ENCODE data around the gene MYO1E.

The MYO1E gene

GRCh38 chr15:59240036-59240435 lies 132.6 kb downstream of the MYO1E start:
- TF ChIP-seq, protein P1, sequence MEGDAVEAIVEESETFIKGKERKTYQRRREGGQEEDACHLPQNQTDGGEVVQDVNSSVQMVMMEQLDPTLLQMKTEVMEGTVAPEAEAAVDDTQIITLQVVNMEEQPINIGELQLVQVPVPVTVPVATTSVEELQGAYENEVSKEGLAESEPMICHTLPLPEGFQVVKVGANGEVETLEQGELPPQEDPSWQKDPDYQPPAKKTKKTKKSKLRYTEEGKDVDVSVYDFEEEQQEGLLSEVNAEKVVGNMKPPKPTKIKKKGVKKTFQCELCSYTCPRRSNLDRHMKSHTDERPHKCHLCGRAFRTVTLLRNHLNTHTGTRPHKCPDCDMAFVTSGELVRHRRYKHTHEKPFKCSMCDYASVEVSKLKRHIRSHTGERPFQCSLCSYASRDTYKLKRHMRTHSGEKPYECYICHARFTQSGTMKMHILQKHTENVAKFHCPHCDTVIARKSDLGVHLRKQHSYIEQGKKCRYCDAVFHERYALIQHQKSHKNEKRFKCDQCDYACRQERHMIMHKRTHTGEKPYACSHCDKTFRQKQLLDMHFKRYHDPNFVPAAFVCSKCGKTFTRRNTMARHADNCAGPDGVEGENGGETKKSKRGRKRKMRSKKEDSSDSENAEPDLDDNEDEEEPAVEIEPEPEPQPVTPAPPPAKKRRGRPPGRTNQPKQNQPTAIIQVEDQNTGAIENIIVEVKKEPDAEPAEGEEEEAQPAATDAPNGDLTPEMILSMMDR (IDR thresholded peaks at IDR 0.05; ENCODE audit: extremely low read depth, insufficient read depth, missing control alignments), result no peak
- in situ Hi-C loops (cut with MboI; ENCODE audit: low pct_unique_long_range_greater_than_20kb, low sequenced_read_pairs, unreplicated experiment), result loop anchor here (25.0 kb wide), 1 partner anchor 247 kb away; no protein-coding TSS in a partner anchor
- no peak for DNase-seq (ENCODE audit: low spot score)

- TF ChIP-seq, protein P1 (IDR thresholded peaks at IDR 0.05; ENCODE audit: extremely low read depth, insufficient read depth, missing control alignments), result no peak
- in situ Hi-C loops (cut with MboI; ENCODE audit: low pct_unique_long_range_greater_than_20kb, low sequenced_read_pairs, unreplicated experiment), result loop anchor here (25.0 kb wide), 1 partner anchor 249 kb away; no protein-coding TSS in a partner anchor
- DNase-seq (ENCODE audit: low spot score), result no peak
Measured at GRCh38 chr15:59237924-59238331, 134.7 kb downstream of the MYO1E start.

DNA sequence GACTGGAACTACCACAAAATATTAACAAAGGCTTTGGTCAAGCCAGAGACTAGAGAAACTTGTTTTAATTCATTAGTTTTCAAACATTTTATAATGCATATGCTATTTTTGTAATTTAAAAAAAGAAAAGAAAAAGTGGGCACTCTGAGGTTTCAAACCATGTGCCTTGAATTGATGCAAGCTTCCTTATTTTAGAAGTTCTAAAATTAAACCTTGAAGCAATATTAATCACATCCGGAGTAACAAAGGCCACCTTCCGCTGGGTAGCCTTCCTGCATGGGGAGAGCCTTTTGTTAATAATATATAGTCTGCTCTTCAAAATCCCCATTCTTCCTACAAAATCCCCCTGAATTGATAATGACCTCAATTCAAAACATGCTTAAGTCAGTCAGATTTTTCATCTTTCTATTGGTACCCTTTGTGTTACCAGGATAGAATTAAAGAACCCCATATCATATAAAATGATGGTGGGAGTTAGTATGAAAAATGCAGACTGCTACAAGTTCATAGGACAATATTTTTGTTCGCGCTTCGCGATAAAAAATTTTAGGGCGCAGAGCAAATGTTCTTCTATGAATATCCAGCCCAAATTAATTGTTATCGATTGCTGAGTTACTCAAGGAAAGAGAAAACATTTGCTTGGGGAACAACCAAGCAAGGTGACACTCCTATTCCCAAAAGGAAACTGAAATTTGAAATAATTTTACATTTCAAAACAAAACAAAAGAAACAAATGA lies 135.4 kb downstream of the MYO1E start:
- peak; percentile 58 for DNase-seq (ENCODE audit: low spot score)
- in situ Hi-C loops (cut with MboI; ENCODE audit: low pct_unique_long_range_greater_than_20kb, low sequenced_read_pairs, unreplicated experiment), result loop anchor here (25.0 kb wide), 1 partner anchor 250 kb away; no protein-coding TSS in a partner anchor
- TF ChIP-seq, protein P1 (IDR thresholded peaks at IDR 0.05; ENCODE audit: extremely low read depth, insufficient read depth, missing control alignments), result no peak

DNA sequence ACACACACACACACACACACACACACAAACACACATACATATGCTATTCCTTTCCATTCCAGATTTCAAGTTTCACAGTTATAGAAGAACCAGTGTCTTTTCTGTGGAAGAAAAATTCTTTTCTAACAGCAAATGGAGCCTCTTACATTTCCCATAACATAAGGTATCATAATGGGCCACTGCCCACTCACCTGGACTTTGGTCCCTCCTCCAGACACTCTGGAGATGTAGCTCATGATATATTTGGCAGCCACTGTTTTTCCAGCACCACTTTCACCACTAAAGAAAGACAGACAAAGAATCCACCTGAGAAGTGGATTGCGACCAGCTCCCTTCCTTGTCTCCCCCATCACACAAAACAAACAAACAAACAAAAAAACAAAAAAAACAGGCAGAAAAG lies 136.3 kb downstream of the MYO1E start:
- in situ Hi-C loops (cut with MboI; ENCODE audit: low pct_unique_long_range_greater_than_20kb, low sequenced_read_pairs, unreplicated experiment), result loop anchor here (25.0 kb wide), 1 partner anchor 251 kb away; no protein-coding TSS in a partner anchor
- TF ChIP-seq, protein P1 (IDR thresholded peaks at IDR 0.05; ENCODE audit: extremely low read depth, insufficient read depth, missing control alignments), result no peak

DNA sequence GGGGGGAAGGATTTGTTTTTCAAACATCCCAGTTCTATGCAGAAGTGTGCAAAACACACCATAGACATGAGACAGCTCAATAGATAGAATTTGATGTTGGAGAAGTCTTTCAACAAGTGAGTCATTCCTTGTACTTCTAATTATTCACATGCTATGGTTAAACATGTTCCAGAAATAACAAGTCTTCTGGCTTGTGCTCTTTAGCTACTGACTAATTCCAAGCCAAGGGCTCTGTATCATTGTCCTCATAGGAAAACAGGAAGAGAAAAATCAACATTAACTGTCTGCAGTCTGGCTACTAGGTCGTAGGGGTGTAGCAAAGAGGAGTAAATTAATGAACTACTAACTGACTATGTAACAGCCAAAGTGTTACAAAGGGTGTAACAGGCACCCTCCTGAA lies 140.2 kb downstream of the MYO1E start:
- DNase-seq (ENCODE audit: low spot score), result no peak
- TF ChIP-seq, protein P1 (IDR thresholded peaks at IDR 0.05; ENCODE audit: extremely low read depth, insufficient read depth, missing control alignments), result no peak
- in situ Hi-C loops (cut with MboI; ENCODE audit: low pct_unique_long_range_greater_than_20kb, low sequenced_read_pairs, unreplicated experiment), result loop anchor here (25.0 kb wide), 1 partner anchor 255 kb away; no protein-coding TSS in a partner anchor

More for the DNA sequence above, 136.3 kb downstream of the MYO1E start:
- no peak for DNase-seq (ENCODE audit: low spot score)

DNA sequence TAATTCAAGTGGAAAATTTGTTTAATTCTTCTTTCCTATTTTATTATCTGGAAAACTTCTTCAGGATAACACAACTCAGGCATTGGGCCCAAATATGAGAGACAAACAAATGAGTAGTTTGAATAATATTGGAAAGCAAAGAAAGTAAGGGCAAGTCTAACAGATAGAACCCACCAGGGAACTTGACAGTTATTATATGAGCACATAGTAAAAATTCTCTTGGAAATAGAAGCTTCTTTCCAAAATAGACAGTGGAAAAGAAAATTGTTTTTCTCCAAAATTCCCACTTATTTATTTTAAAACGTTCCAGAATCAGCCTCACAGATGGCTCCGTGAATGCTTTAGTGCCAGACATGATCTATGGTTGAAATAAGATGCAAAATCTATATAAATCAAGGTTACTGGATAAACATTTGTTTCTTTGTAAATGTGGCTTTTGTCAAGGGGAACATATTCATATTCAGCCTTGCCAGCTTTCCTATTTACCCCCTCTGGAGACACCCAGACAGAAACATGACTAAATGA lies 142.1 kb downstream of the MYO1E start:
- TF ChIP-seq, protein P1 (IDR thresholded peaks at IDR 0.05; ENCODE audit: extremely low read depth, insufficient read depth, missing control alignments), result no peak
- no peak for DNase-seq (ENCODE audit: low spot score)
- in situ Hi-C loops (cut with MboI; ENCODE audit: low pct_unique_long_range_greater_than_20kb, low sequenced_read_pairs, unreplicated experiment), result loop anchor here (25.0 kb wide), 1 partner anchor 257 kb away; no protein-coding TSS in a partner anchor

All from GM13977 (cell line).